ENCODE measurements around the gene NOS1AP.

DNA sequence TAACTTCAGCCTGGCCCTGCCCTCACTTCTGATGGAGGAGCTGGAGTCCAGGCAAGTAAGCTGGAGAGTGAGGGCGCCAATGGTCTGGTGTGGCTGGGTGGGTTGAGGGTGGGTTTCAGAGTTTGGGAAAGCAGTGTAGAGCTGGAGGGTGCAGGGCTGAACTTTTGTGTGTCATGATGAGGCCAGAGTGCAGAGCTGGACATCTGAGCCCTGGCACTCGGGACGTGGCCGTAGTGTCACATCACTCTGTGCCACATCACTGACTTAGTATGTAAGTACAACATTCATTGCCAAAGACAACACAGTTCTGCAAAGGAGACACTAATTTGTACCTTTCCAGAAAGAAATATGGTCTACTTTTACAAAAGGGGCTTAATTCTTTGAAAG lies 291.4 kb downstream of the NOS1AP start:
- TF ChIP-seq JUN (IDR thresholded peaks at IDR 0.05; ENCODE audit: borderline replicate concordance, insufficient read depth, insufficient read length, low read depth), result no peak
- TF ChIP-seq POLR2A (IDR thresholded peaks at IDR 0.05; ENCODE audit: low read depth, low read length), result no peak
- no peak for TF ChIP-seq CTCF (IDR thresholded peaks at IDR 0.05; ENCODE audit: extremely low read depth in 1 of 2, insufficient read depth in 1 of 2, low read depth in 1 of 2, low read length in 2 of 2)
- TF ChIP-seq EZH2 (IDR thresholded peaks at IDR 0.05; ENCODE audit: borderline replicate concordance, low read depth, low read length, severe bottlenecking), result no peak
- no peak for TF ChIP-seq FOS (IDR thresholded peaks at IDR 0.05; ENCODE audit: borderline replicate concordance, insufficient read depth, low read length)
- TF ChIP-seq MAX (IDR thresholded peaks at IDR 0.05; ENCODE audit: insufficient read depth, insufficient read length), result no peak
- TF ChIP-seq POLR2AphosphoS5 (IDR thresholded peaks at IDR 0.05; ENCODE audit: insufficient read depth, low read depth, low read length), result no peak
